GM13976 (cell line): ENCODE results near the gene GDF10.

Experiments used
- DNase-seq: peaks from one replicate; pipeline ENCODE4 v3.0.0; 2012; ENCODE audit warnings: low spot score
- in situ Hi-C: fragments of 300-500 bp; cut with MboI; formaldehyde crosslinking; loops from one replicate; pipeline ENCODE4 v1.12.0; 2022; ENCODE audit warnings: low sequenced_read_pairs, mixed read lengths, inconsistent platforms; ENCODE audit not compliant: unreplicated experiment
- TF ChIP-seq, protein P1 (sequence below): IDR thresholded peaks from 2 replicates; pipeline ENCODE4 v1.5.1; 2012; ENCODE audit warnings: borderline replicate concordance, mild to moderate bottlenecking; ENCODE audit not compliant: insufficient read depth; ENCODE audit errors: extremely low read depth, missing control alignments, control extremely low read depth

Gene GDF10

DNA sequence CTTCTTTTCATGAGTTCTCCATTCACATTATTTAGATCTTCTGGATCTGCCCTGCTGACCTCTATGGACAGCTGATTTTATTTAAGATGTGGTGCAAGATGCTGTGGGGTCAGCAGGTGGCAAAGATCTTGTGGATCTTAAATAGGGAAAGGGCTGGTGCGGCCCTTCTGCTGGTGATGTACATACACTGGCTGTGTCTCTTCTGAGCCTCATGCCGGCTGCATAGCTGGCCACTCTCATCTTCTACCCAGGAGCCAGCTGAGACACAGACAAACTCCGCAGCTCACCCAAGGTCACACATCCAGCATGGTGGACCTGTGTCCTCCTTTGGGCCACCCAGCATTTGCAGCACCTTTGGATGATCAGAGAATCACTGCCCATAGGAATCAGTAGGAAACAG, 57.9 kb downstream of the GDF10 start:
- in situ Hi-C loops, result no loop called here
- TF ChIP-seq, protein P1, sequence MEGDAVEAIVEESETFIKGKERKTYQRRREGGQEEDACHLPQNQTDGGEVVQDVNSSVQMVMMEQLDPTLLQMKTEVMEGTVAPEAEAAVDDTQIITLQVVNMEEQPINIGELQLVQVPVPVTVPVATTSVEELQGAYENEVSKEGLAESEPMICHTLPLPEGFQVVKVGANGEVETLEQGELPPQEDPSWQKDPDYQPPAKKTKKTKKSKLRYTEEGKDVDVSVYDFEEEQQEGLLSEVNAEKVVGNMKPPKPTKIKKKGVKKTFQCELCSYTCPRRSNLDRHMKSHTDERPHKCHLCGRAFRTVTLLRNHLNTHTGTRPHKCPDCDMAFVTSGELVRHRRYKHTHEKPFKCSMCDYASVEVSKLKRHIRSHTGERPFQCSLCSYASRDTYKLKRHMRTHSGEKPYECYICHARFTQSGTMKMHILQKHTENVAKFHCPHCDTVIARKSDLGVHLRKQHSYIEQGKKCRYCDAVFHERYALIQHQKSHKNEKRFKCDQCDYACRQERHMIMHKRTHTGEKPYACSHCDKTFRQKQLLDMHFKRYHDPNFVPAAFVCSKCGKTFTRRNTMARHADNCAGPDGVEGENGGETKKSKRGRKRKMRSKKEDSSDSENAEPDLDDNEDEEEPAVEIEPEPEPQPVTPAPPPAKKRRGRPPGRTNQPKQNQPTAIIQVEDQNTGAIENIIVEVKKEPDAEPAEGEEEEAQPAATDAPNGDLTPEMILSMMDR, result no peak
- no peak for DNase-seq

- in situ Hi-C loops, result no loop called here
- DNase-seq, result no peak
- TF ChIP-seq, protein P1, result no peak
These were observed 58.5 kb downstream of the GDF10 start for GRCh38 chr10:47358457-47358856.

GRCh38 chr10:47359101-47359500, 59.1 kb downstream of the GDF10 start:
- in situ Hi-C loops, result no loop called here
- DNase-seq, result no peak
- TF ChIP-seq, protein P1, result no peak

- in situ Hi-C loops, result no loop called here
- TF ChIP-seq, protein P1, result no peak
- no peak for DNase-seq
These were observed 59.8 kb downstream of the GDF10 start for GRCh38 chr10:47359626-47360418.

DNA sequence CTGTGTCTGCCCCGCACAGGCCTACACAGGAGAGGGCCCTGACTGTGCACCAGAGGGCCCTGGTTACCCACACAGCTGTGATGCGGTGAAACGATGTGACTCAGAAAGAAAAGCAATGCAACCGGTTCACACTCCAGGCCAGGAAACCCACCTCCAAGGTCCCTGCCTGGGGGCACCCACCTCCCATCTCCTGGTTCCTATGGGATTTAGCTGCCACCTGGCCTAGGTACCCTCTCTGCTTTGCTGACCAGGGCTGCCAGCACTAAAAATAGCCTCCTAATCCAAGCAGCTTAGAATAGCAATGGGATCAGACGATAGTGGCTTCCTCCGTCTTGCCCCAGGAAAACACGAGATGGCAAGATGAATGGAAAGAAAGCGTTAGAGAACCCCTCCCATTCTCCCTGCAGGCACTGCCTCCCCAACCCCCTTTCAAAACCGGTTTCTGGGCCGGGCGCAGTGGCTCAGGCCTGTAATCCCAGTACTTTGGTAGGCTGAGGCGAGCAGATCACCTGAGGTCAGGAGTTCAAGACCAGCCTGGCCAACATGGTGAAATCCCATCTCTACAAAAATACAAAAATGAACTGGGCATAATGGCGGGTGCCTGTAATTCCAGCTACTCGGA, 60.5 kb downstream of the GDF10 start:
- TF ChIP-seq, protein P1, result no peak
- no peak for DNase-seq
- in situ Hi-C loops, result no loop called here

DNA sequence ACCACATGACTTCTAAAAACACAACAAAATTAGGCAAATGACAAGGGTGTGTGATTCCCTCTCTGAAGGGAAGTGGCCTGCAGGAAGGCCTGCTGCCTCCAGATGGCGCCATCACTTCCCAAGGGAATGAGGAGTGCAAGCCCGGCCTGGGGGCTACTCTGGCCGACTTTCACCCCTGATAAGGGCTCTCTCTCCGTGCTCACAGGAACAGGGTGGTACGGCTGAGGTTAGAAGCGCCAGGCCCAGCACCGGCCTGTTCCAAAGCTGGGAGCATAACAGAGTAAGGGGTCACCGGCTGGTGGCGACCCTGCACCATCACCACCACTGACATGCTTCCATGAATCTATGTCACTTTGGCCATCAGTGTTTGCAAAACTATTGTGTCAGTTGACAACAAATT, 61.3 kb downstream of the GDF10 start:
- in situ Hi-C loops, result no loop called here
- peak; percentile 69 for DNase-seq
- TF ChIP-seq, protein P1, result peak; percentile 51
